GM18499 (cell line): Measurements from ENCODE around the gene RBM33.

Experiments used
- ATAC-seq: cut with Tn5 transposase; IDR thresholded peaks from one replicate; pipeline ENCODE4 v1.9.1; 2021; ENCODE audit warnings: moderate number of reproducible peaks; ENCODE audit not compliant: insufficient read depth, unreplicated experiment

RBM33 gene

GRCh38 chr7:155621418-155621980, 23.0 kb upstream of the RBM33 start:
- ATAC-seq: no peak

DNA sequence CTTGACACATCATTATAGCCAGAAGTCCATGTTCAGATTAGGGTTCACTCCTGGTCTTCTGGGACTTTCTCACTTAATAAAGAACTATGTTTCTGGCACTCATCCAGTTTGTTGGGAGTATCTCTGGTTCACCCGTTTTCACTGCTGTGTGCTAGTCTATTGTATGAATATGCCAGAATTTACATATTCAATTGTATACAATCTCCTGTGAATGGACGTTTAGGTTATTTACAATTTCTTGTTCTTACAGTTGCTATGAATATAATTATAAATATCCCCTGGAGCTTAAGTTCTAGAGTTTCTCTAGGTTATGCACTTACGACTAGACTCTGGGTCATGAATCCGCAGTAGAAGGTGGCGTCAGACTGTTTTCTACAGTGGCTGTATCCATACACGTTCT, 20.0 kb upstream of the RBM33 start:
- ATAC-seq: no peak

GRCh38 chr7:155625557-155625956, 18.9 kb upstream of the RBM33 start:
- ATAC-seq: no peak

GRCh38 chr7:155629171-155629570, 15.3 kb upstream of the RBM33 start:
- ATAC-seq: no peak

- ATAC-seq: no peak
Observed at GRCh38 chr7:155631155-155631554, 13.3 kb upstream of the RBM33 start.

DNA sequence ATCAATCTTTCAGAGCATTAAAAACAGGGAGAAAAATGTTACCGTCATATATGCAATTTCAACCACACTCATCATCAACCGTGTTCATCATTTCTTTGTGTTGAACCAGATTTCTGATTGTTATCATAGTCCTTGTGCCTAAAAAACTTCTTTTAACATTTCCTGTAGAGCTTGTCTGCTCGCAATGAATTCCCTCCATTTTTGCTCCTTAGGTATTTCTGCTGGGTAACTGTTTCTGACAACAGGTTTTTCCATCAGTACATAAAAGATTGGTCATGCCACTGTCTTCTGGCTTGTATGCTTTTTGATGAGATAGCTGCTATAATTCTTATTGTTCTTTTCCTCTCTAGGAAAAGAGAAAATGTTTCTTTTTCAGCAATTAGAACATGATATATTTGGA, 8.6 kb upstream of the RBM33 start:
- no peak for ATAC-seq

GRCh38 chr7:155637155-155637554, 7.3 kb upstream of the RBM33 start:
- ATAC-seq: no peak

DNA sequence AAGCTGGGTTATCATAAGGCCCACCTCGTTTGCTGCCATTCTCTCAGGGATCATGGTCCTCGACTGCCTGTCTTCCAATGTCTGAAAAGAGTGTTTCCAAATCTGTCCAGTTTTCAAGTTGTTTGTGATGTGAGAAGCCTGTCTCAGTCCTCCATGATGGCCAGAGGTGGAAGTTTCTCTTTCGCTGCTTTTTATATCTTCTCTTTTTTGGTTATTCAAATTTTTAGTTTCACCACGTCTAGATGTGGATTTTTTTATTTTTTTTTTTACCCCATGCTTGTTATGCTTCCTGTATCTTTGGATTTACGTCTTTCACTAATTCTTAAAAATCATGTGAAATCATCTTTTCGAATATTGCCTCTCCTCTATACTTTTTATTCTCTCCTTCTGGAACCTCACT, 6.1 kb upstream of the RBM33 start:
- no peak for ATAC-seq

DNA sequence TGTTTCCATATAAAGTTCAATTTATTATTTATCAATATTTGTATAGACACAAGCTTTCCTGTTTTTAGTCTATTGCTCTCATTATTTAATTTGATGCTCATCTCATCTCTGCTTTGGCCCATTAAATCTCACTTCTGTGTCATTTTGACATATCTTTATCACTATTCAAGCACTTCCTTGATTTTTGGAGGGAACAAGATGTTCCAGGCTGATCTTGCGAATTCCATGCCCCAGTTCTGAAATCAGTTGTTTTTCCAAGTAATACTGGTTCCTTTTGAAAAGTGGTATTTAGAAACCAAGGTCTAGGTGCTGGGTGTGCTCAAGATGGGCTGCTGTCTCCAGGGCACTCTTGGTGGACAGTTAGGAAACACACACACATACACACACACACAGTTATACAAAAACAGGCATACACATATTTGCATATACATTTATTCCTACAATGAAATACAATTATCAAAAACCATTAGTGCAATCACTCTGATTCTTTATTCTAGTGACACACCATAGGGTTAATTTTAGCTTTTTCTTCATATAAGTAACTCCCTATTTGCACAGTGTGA, 4.4 kb upstream of the RBM33 start:
- ATAC-seq: no peak

DNA sequence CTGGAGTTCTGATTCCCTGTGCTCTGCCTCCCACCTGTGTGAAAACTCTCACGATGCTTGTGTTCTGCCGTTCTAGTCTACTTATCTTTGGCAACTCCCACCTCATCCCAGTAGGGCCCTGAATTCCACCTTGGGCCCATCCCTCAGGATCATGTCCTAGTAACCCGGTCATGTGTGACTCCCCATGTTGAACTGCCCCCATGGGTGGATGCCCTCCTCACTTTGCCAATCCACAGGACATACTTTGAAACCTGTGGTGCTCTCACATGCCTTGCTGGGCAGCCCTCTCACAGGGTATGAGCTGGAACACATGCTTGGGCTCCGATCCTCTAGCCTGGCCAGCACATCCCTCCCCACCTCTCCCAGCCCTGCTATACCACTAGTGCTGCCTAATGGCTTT, 3.8 kb upstream of the RBM33 start:
- ATAC-seq: no peak

DNA sequence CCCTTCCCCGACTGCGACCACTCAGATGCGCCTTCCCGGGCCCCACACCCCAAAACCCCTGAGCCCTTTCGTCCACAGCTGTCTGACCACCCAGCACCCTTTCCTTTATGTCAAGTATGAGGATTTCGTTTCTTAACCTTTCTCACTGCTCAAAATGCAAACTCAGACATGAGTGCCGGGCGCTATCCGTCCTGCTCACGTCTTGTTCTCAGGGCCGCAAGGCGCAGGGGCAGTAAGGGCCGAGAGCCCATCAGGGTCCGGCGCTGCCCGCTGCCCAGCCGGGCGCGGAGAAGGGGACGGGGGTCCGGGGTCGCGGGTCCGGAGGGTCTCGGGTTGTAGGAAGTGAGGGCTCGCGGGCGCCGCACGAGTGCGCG, 670 bp upstream of the RBM33 start:
- ATAC-seq: no peak

DNA sequence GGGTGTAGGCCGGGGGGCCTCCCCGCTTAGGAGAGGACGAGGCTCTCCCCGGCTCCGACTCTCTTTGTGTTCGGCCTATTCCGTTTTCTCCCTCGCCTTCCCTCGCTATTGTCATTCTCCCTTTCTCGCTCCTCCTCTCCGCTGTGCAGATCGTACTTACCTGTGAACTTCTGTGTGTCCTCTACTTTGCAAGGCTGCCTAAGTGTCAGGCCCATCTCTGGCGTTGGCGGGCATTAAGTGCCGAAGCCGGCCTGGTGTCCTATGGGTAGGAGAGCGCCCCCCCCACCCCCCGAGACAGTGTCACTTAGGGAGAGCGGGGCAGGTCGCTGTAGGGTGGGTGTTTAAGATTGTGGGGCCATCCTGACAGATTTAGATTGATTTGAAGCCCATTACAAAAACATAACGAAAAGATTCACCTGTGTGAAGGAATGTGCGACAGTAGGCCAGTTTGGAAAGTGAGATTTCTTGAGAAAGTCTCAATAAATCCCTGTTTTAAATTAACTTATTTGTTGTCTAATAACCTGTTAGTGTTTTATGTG, 579 bp downstream of the RBM33 start:
- peak; percentile 17 for ATAC-seq

DNA sequence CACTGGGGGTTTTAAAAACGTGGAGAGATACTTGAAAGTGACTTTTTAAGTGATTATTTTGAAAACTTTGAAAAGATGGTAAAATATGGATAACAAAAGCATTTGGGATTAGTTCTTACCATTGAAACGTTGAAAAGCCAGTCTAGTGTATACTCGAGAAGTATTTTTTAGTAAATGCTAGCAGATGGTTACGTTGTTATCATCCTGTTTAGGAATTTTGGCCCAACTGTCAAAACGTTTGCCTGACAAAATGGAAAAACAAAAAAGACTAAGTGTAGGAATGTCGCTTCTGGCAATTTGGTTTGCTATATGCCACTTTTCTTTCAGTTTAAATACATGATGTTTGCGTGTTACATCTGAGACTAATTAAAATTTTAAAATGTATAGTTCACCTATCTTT, 1.2 kb downstream of the RBM33 start:
- ATAC-seq: no peak

GRCh38 chr7:155646669-155647068, 2.2 kb downstream of the RBM33 start:
- ATAC-seq: no peak

- ATAC-seq: no peak
Observed at GRCh38 chr7:155647302-155647701, 2.8 kb downstream of the RBM33 start.

DNA sequence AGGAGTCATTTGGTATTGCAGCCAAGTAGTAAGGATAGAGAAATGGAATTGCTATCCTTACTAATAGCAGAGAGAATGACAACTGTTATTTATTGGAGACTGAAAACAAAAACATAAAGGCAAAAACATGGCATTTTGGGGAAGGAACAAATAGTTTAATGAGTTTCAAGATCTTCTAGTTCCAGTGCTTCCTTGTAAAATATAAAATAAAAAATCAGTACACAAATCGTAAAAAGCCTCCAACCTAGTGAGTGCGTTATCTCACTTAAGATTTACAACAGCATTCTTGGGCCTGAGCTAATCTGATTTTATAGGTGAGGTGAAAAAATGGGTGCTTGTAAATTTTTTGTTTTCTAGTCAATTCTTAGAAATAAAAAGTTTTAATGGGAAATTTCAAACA, 3.3 kb downstream of the RBM33 start:
- no peak for ATAC-seq

DNA sequence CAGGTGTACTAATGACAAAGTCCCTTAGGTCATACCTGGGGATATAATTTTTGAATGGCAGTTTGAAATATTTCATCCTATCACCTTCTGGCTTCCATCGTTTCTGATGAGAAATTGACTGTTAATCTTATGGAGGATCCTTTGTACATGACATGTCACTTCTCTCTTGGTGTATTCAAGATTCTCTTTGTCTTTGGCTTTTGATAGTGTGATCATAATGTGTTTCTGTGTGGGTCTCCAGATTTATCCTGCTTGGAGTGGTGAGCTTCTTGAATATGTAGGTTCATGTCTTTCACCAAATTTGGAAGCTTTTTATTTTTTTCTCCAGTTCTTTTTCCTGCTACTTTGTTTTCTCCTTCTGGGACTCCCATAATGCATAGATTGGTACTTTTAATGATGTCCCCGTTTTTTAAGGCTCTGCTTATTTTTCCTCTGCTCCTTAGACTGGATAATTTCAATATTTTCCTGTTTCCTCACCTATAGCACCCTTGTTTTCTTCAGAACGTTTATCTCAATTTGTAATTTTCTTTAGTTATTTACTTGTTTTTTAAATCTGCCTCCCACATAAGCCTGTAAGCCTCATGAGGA, 4.4 kb downstream of the RBM33 start:
- ATAC-seq: no peak

DNA sequence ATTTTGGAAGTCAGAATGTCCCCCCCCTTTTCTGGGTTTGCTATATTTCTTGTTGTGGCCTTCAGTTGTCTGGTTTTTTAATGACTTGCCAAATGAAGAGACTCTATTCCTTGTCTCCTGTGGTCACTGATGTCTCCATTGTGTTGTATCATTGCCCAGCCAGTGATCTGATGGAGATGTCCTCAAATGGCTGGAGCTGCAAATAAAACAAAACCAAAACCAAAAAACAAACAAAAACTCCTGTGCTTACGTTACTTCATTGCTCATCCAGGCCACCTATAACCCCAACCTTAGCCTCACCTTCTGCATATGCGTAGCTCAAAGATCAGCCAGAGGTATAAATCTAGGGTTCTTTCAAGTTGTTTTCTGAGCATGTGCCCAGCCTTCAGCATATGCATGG, 5.1 kb downstream of the RBM33 start:
- no peak for ATAC-seq

DNA sequence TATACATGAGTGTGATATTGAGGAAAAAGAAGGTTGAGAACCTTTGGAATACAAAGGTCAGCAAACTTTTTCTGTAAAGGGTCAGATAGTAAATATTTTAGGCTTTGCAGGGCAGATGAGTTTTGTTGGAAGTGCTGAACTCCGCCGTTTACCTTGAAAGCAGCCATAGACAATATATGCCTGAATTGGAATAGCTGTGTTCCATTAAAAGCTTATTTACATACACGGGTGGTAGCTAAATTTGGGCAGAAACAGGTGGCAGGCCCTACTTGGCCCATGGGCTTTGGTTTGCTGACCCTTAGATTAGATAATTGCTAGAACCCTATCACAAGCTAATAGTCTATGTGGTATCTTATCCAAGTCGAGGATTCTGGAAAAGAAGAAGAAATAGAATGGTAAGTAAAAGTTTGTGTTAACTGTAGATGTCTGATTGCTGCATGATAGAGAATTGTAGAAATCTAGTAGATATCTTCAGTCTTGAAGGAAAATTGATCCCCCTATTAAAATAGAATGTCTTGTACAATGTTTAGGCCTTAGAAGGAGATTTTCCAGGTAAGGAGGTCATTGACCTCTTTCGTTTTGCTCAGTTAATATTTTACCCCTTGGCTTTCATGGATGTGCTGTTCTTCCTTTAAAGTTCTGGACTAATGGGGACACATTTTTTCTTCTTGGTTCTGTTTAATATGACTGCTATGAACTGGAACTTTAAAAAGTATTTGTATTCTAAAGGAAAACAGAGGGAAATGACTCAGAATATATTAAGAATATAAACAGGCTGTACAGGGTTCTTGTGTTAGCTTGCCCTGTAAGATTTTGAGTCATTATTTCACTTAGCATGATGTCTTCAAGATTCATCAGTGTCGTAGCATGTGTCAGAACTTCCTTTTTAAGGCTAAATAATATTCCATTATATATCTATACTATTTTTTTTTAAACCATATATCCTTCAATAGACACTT, 8.0 kb downstream of the RBM33 start:
- ATAC-seq: no peak

DNA sequence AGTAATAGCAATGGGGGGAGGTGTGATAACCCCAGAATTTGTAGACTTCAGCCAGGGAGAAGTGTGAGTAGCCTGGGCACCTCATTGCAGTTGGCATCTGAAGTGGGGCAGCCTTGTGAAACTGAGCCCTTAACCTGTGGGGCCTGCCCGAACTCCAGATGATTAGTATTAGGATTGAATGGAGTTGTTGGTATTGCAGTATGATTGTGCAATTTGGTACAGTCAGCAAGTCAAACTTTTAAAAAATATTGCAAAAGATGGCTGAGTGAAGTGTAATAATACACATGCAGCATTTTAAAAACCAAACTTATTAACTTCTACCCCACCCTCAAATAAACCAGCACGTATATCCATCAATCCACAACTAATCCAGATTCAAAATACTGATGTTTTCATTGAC, 9.3 kb downstream of the RBM33 start:
- no peak for ATAC-seq

GRCh38 chr7:155656891-155657290, 12.4 kb downstream of the RBM33 start:
- no peak for ATAC-seq
